Spleen (tissue), 7 donors: Measurements from ENCODE around the gene MERTK.

Experiments
- POLR2A ChIP-seq, 3 donors: fragments of 450-650 bp; IDR thresholded peaks; one replicate each; pipeline ENCODE4 v1.5.1; 2017; ENCODE audit warnings: antibody characterized with exemption in 3 of 3, mild to moderate bottlenecking in 1 of 3
- POLR2AphosphoS5 ChIP-seq, 3 donors: sonication (generic); formaldehyde crosslinking; IDR thresholded peaks; one replicate each; pipeline ENCODE4 v1.5.1; 2017; ENCODE audit warnings: antibody characterized with exemption in 3 of 3
- TF ChIP-seq, protein P1 (sequence below), 11 experiments: fragments of 200-600 bp in 7 of 11; fragments of 450-650 bp in 4 of 11; sonication (generic) in 4 of 11; IDR thresholded peaks in 8 of 11; conservative IDR thresholded peaks in 3 of 11; 1 replicate in 7 of 11; 2 replicates in 4 of 11; pipeline versions ENCODE4 v1.4.0 to v1.8.0; 2016 to 2021; ENCODE audit warnings: antibody characterized with exemption in 11 of 11, inconsistent platforms in 4 of 11, mild to moderate bottlenecking in 1 of 11
- donor health status: DM: no; HTN: no; CAD: no; lungs with moderate emphysema.
- donor health status: DM: no; HTN: no; CAD: no.
- donor health status: DM: no; HTN: no; CAD: no.

GRCh38 chr2:111897924-111898702, at the start of gene MERTK:
- TF ChIP-seq POLR2AphosphoS5 (IDR thresholded peaks at IDR 0.05) (peak; percentile 88 to 91 (median 90)), POLR2A (IDR thresholded peaks at IDR 0.05) (peak in 1 of 3 donors; percentile 59)
- TF ChIP-seq, protein P1, sequence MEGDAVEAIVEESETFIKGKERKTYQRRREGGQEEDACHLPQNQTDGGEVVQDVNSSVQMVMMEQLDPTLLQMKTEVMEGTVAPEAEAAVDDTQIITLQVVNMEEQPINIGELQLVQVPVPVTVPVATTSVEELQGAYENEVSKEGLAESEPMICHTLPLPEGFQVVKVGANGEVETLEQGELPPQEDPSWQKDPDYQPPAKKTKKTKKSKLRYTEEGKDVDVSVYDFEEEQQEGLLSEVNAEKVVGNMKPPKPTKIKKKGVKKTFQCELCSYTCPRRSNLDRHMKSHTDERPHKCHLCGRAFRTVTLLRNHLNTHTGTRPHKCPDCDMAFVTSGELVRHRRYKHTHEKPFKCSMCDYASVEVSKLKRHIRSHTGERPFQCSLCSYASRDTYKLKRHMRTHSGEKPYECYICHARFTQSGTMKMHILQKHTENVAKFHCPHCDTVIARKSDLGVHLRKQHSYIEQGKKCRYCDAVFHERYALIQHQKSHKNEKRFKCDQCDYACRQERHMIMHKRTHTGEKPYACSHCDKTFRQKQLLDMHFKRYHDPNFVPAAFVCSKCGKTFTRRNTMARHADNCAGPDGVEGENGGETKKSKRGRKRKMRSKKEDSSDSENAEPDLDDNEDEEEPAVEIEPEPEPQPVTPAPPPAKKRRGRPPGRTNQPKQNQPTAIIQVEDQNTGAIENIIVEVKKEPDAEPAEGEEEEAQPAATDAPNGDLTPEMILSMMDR (IDR thresholded peaks at IDR 0.05 in 8 of 11, conservative IDR thresholded peaks at IDR 0.05 in 3 of 11) = peak in 10 of 11 experiments; percentile 21 to 61 (median 43)
